HG03432 (cell line): ENCODE results near the gene PTPN4.
"Not testable (repeated sequence)": the region's sequence is repeated elsewhere in the genome, so short reads cannot be mapped to it uniquely, and the experiment has no call there.

ENCODE experiments used
- ATAC-seq: cut with Tn5 transposase; IDR thresholded peaks from one replicate; pipeline ENCODE4 v1.9.1; 2021; ENCODE audit warnings: mild to moderate bottlenecking, moderate library complexity; ENCODE audit not compliant: unreplicated experiment

PTPN4 gene

DNA sequence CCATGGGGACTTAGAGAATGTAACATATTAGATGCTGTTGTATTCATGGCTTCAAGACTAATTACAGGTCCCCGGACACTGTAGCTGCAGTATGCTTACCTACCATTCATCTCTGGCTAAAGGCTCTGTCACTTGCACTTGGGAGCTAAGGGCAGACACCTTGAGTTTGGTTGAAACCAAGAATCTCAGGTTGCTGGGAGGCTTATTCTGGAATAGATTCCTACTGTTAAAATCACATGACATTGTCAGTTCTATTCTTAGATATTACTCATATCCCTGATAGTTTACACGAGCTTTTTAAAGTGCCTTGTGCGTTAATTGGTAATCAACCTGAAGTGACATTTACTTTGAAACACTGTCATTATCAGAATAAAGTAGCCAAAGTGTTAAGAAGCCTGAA lies 180.2 kb downstream of the PTPN4 start:
- ATAC-seq, result no peak

DNA sequence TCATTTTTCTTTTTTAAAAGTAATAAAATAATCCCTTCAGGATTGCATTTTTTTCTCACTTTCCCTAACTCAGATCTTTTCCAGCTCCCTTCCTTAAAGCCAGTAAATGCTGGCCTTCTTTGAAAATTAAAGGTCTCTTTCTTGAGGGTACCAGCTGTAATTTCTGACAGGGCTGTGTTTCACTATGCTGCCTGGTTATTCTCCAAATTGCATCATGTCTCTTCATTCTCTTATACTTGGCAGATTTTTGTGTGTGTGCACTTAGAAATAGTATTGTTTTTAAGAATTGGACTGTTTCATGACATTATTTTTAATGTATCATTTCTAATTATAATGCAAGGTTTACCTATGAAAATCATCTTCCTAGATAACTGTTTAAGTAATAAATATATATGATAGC lies 181.1 kb downstream of the PTPN4 start:
- no peak for ATAC-seq

DNA sequence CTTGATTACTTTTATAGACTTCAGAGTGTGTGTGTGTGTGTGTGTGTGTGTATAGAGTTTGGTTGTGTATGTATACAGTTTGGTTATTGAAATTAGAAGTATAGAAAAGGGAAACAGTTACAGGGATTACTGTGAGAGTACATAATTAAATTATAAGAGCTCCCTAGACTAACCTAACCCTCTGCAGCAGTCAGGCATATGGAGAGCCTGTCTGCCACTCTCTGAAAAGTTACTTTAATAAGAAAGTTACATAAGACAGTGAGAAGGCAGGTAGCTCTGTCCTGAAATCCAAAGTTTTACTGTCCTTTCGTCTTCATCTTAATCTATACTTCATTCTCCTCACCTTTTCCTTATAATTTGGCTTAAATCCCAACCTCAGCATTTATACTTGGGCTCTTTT lies 181.7 kb downstream of the PTPN4 start:
- ATAC-seq, result no peak

DNA sequence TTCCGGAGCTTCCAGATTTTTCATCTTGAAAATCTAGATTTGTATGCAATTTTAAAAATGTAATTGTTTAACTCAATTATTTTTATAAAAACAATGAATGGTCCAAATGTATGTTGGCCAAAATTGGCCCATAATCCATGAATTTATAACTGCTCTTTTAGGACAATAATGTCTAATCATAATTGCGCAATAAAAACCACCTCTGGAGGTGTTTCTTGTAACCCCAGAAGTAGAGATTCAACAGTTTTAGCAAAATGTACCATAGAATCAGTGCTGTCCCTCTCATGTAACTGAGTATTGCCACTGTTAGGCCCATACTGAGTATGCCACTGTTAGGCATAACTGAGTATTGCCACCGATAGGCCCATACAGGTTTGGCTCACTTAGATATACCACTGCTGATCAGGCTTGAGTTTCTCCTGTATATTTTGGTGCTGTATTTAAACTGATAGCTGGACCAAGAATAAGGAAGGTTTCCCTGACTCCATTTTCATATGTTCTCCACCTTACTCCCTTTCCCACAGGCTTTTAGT lies 182.3 kb downstream of the PTPN4 start:
- no peak for ATAC-seq

DNA sequence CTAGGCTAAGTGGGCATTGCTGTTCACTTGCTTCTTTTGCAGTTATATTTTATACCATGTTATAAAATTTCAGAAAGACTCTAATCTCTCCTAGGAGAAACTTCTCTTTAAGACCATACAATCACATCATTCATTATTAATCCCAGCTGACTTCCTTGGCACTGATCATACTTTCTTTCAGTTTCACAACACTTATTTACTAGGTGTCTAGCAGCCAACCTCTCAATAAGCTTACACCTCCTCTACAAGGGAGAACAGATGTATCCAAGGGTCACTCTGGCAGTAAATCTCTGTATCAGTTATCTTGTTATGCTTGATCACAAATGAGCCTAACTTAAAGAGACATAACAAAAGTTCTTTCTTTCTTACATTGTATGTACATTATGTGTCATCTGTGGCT lies 183.3 kb downstream of the PTPN4 start:
- no peak for ATAC-seq

DNA sequence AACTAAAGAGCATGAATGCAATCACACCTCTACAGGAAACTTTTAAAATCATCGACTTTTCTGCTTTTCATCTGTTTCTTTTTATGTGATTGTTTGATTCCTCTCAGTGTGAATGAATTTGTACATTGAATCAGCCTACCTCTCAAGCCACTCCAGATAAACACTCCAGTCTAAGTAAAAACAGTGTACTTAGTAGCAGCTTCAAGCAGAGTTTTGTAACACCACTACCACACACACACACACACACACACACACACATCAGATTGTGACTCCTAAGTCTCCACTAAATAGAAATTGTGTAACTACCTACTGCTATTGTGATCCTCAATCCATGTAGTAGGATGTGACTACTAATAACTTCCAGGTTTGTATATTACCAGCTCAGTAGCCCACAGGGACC lies 187.8 kb downstream of the PTPN4 start:
- ATAC-seq, result no peak

DNA sequence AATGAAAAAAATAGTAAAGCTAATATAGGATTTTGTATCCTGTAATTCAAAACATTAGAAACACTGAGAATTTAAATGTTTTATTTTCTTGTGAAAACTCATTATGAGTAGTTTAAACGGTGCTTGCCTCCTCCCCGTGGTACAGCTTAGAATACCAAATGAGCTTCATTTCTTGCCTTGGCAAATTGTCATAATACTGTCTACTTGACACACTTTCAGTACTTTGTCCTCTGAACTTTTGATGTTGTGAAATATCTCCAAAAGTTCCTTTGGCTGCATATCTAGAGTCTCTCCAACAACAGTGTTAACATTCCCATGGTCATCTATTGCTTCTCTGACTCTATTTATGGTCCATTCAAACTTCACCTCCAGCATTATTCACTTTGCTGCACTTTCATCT lies 191.2 kb downstream of the PTPN4 start:
- no peak for ATAC-seq

DNA sequence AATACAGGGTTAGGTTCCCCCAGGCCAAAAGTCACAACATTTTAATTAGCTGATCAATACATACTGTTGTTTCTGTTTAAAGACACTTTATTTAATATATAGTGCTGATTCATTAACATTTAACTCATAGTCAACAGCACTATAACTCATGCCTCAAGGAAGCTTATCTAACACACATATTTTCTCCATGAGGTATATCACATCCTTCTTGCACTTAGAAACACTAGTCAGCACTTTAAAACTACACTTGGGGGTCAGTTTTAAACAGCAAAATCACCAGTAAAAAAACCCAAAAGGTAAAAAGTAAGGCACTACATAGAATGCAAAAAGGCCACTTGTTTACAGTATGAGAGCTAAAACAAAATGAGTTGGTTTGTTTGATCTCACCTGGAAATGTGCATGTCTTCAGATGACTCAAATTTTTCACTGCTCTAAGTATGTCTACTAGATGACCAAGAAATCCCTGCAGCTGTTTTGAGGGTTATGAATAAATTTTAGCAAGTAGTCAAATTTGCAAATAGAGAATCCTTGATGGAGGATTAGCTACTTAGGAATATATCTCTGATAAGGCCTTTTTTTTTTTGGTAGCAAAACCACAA lies 199.0 kb downstream of the PTPN4 start:
- no peak for ATAC-seq

DNA sequence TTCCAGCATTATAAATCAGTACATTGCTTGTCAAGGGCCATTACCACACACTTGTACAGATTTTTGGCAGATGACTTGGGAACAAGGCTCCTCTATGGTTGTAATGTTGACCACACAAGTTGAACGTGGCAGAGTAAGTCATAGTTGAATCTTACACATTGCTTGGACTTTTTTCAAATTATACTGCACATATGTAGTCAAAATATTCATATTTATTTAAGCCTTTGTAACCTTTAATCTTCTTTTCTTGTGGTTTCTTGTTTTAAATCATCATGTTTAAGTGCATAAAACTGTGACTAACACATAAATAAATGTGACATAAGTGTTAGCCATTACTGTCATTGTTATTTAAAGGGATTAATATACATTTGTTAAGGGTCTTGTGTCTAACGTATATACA lies 201.1 kb downstream of the PTPN4 start:
- no peak for ATAC-seq

DNA sequence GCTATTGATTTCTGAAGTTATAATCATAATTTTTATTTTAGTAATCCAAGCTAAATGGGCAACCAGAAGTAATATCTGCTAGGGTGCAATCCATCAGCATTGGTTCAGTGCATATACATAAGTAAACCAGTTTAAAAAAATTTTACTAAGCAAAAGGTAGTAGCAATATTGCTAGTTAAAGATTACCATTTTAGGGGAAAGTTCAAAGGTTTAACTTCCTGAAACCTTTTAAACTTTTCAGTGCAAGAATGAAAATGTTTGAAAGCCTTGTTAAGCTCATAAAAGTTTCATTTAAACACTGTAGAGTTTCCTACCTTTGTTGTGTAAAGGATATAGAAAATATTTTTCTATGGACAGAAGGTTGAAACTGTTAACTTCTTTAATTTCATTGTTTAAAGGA lies 222.2 kb downstream of the PTPN4 start:
- no peak for ATAC-seq

DNA sequence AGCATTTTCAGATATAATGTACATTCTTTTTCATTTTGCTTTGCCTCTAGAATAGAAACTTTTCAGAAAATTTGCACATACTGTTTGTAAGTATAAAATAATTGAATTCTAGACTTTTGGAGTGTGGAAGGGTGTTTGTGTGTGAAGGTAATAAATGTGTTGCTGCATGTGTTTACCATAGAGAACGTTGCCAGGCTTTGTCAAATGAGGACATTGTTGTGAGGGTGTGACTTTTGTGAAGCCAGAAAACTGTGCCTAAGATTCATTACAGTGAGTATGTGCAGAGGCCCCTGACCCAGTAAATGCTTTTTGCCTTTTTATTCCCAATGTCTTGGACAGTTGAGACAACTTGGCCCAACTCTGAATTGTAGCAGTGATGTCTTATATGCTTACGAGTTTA lies 222.8 kb downstream of the PTPN4 start:
- ATAC-seq, result no peak

DNA sequence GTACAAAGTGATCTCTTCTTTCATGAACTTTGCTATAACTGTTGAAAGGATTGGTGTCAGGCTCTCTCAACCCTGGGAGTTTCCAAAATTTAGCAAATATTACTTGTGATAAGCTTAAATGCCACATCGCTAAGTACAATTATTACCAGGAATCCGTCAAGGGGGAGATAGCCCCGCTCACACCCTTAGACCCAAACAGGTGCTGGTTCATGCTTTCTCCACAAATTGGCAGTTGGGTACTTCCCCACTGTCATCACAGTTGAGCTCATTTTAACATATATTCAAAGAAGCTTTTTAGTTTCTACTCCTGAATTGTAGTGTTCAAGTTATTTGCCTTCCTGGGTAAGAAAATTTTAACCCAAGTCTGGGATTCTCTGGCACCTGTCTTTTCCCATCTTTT lies 223.4 kb downstream of the PTPN4 start:
- no peak for ATAC-seq

DNA sequence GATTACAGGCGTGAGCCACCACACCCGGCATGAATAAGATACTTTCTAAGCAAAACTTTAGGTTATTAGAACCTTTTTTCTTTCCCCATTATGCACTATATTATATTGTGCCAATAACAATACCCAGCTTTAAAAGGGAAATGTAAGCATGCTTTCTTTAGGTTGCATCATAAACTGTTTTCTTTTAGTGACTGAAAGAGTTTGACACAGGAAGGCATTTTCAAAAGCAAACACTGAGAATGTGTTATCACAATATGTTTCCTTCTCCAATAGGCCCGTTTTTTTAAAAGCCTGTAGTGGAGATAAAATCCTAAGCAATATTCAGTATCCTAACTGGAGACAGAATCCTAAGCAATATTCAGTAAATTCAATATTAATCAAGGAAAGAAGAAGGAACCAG lies 236.4 kb downstream of the PTPN4 start:
- no peak for ATAC-seq

DNA sequence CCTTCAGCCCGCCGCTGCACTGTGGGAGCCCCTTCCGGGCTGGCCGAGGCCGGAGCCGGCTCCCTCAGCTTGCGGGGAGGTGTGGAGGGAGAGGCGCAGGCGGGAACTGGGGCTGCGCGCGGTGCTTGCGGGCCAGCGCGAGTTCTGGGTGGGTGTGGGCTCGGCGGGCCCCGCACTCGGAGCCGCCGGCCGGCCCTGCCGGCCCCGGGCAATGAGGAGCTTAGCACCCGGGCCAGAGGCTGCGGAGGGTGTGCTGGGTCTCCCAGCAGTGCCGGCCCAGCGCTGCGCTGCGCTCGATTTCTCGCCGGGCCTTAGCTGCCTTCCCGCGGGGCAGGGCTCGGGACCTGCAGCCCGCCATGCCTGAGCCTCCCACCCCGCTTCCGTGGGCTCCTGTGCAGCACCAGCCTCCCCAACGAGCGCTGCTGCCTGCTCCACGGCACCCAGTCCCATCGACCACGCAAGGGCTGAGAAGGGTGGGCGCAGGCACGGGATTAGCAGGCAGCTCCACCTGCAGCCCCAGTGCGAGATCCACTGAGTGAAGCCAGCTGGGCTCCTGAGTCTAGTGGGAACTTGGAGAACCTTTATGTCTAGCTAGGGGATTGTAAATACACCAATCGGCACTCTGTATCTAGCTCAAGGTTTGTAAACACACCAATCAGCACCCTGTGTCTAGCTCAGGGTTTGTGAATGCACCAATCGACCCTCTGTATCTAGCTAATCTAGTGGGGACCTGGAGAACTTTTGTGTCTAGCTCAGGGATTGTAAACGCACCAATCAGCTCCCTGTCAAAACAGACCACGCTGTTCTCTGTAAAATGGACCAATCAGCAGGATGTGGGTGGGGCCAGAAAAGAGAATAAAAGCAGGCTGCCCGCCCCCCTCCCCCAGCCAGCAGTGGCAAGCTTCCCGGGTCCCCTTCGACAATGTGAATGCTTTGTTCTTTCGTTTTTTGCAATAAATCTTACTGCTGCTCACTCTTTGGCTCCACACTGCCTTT lies 237.5 kb downstream of the PTPN4 start:
- ATAC-seq, result not testable (repeated sequence)

DNA sequence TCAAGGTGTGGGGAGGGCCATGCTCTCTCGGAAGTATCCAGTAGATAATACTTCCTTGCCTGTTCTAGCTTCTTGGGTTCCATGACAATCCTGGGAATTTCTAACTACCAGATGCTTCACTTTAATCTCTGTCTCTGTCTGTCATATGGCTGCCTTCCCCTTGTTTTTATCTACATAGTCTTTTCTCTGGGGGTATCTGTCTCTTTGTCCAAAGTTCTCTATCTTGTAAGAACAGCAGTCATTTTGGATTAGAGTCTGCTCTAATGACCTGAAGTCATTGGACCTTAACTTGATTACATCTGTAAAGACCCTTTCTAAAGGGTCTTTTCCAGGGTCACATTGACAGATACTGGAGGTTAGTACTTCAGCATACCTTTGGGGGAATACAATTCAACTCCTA lies 241.7 kb downstream of the PTPN4 start:
- ATAC-seq, result no peak

DNA sequence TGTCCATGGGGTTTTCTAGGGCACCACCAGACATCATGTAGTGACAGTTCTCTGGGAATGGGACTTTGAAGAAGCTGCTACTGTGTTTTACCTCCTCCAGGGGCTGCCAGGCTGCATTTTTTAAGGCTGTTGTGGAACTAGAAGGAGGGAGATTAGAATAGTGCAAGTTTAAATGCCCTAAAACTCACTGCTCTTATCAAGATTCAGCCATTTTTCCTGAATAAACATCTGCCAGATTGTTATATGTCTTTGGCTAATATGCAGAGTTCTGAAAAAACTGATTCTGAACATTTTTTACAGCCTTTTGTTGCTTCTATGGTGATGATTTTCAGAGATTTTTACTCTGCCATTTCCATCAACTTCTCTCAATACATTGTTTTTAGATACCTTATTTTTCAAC lies 244.5 kb downstream of the PTPN4 start:
- ATAC-seq, result no peak

DNA sequence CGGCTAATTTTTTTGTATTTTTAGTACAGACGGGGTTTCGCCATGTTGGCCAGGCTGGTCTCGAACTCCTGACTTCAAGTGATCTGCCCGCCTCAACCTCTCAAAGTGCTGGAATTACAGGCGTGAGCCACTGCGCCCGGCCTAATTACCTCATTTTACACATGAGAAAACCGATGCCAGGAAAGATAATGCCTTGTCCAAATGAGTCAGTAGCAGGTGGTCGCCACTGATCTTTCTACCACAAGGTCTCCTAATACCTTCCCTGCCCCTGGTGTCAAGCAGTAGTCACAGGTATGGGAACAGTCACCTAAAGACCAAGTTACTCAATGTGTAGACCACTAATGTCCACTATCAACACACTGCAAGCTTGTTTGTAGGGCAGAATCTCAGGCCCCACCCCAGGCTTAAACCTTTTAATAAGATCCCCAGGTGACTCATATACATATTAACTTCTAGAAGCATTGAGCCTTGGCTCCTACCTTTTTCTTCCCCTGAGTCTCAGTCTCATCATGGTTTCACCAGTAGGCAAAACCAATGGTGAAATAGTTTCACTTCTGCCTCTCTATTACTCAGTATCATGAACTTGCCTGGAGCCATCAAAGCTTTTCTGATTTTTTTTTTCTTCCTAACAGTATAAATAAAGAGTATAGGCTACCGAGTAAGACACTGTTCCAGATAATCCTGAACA lies 246.3 kb downstream of the PTPN4 start:
- peak; percentile 94 for ATAC-seq

DNA sequence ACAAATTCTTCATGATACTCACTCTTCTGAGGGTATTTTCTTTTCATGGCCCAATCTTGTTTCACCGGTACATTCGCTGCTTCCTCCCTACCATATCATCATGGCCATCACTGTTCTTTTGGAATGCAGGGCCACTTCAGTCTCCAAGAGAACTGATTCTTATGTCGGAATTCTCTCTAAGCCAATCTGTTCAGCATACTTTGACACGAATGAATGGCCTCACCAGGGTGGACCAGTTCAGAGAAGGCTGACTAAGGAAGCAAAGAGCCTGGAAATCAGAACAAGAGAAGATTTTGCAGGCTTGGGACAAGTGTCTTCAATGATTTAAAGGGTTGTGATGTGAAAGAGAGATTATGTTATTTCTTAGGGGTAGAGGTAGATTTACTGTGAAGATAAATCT lies 248.1 kb downstream of the PTPN4 start:
- ATAC-seq, result no peak

DNA sequence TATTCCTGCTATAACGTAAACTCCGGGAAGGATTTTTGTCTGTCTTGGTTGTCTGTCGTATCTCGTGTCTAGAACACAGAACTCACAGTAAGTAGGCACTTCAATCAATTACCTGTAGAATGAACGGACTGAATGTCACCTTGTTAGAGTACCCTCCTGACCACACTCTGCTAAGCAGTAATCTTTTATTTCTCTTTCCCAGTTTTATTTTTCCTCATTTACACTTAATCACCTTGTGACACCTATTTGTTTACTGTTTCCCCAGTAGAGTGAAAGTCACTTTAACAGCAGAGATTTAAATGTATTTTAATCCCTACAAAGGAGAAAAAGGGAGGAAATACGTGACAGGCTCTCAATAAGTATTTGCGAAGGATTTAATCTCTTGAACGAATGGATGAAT lies 252.6 kb downstream of the PTPN4 start:
- no peak for ATAC-seq

DNA sequence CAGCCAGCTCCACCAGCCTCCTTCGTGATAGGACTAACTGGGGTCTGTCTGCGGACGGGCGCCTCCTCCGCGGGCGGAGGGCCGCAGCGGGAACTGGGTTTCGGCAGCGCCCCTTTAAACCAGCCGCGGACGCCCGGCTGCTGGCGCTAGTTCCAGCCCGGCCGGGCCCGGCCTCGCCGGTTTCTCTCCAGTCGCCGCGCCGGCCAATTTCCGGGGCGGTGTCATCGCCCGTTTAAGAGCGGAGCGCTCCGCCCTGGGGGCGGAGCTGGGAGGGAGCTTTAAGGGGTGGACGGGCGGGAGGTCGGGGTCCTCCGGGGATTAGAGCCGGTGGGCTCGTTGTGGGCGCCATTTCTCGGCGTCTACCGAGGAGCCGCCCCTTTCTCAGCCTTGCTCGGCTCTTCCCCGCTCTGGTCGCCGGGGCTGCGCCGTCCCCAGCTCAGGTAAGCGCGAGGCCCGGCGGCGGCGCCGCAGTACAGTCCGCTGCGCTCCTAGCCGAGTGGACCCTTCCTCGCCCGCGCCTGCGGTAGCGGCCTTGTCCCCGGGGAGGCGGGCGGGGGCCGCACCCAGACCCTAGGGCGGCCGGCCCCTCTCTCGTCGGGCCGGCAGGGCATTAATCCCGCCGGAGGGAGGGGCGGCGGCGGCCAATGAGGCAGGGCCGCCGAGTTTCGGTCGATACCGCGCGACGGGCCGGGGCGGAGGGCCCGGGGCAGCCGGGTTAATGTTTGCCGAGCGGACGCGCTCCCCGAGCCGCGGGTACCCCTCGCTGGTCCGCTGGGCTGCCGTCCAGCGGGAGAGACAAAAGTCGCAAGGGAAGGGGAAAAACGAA lies 253.3 kb downstream of the PTPN4 start, which contains the start of gene EPB41L5:
Gene EPB41L5, plus strand, starts transcription at position 307 of the 826 bp plus-strand sequence. CDS start 6,008 bp downstream, outside the sequence.
- peak; percentile 98 for ATAC-seq
